Fibroblast of skin of right quadriceps (primary cell): ENCODE data around the gene PADI3.

Experiments
- DNase-seq: peaks from one replicate; pipeline ENCODE4 v3.0.0-alpha.2; 2013

The PADI3 gene

GRCh38 chr1:17243274-17243673 is 5.6 kb upstream of the PADI3 start:
- no peak for DNase-seq

- no peak for DNase-seq
Observed at GRCh38 chr1:17244821-17245740, 3.8 kb upstream of the PADI3 start.

- DNase-seq = no peak
Observed at GRCh38 chr1:17245816-17246325, 3.0 kb upstream of the PADI3 start.

- DNase-seq = no peak
Observed at GRCh38 chr1:17246971-17247370, 1.9 kb upstream of the PADI3 start.

GRCh38 chr1:17250601-17251000 is 1.7 kb downstream of the PADI3 start:
- DNase-seq = no peak

GRCh38 chr1:17251246-17251645 is 2.3 kb downstream of the PADI3 start:
- DNase-seq = no peak

- peak; percentile 60 for DNase-seq
Observed at GRCh38 chr1:17251701-17252376, 2.9 kb downstream of the PADI3 start.

GRCh38 chr1:17255336-17255735 is 6.4 kb downstream of the PADI3 start:
- no peak for DNase-seq

GRCh38 chr1:17258116-17258757 is 9.3 kb downstream of the PADI3 start:
- peak; percentile 13 for DNase-seq

GRCh38 chr1:17258758-17259130 is 9.8 kb downstream of the PADI3 start:
- no peak for DNase-seq

GRCh38 chr1:17259233-17259873 is 10.5 kb downstream of the PADI3 start:
- peak; percentile 61 for DNase-seq

GRCh38 chr1:17260264-17260663 is 11.4 kb downstream of the PADI3 start:
- DNase-seq = no peak

- no peak for DNase-seq
Observed at GRCh38 chr1:17260738-17261137, 11.8 kb downstream of the PADI3 start.

- no peak for DNase-seq
Observed at GRCh38 chr1:17263936-17264335, 15.0 kb downstream of the PADI3 start.

GRCh38 chr1:17264470-17264869 is 15.6 kb downstream of the PADI3 start:
- DNase-seq = no peak

GRCh38 chr1:17265162-17265561 is 16.3 kb downstream of the PADI3 start:
- no peak for DNase-seq

GRCh38 chr1:17265950-17266349 is 17.1 kb downstream of the PADI3 start:
- no peak for DNase-seq

- no peak for DNase-seq
Observed at GRCh38 chr1:17270891-17271765, 22.2 kb downstream of the PADI3 start.

GRCh38 chr1:17272066-17272465 is 23.2 kb downstream of the PADI3 start:
- no peak for DNase-seq

- no peak for DNase-seq
Observed at GRCh38 chr1:17272646-17273045, 23.7 kb downstream of the PADI3 start.

GRCh38 chr1:17273096-17273495 is 24.2 kb downstream of the PADI3 start:
- no peak for DNase-seq
